Endothelial cell of umbilical vein (primary cell): ENCODE results near the gene PDE7B. TPM values are rescaled to one million over a fixed set of nuclear protein-coding genes. Genes with fewer than 3 reads are reported as not detected.

Experiments used
- BruUV-seq: library from RNA; stranded (reverse); fragments of 400-500 nt; replicated peaks from 2 replicates; lab custom pipeline; 2021; lab: Mats Ljungman, UMichigan
- CTCF ChIA-PET: fragments of 300-600, 350-600 bp; sonication (Branson Sonifier 250); formaldehyde crosslinking; loops from one replicate; lab custom pipeline; 2021; ENCODE audit warnings: antibody characterized with exemption, inconsistent platforms; lab: Charles Lee
- POLR2A ChIA-PET: fragments of 300-600, 350-600 bp; sonication (Branson Sonifier 250); formaldehyde crosslinking; loops from one replicate; lab custom pipeline; 2021; ENCODE audit warnings: antibody characterized with exemption, inconsistent platforms; lab: Charles Lee
- DNase-seq: peaks from one replicate; pipeline ENCODE4 v3.0.0-alpha.2; 2011; ENCODE audit warnings: low read depth, low spot score
- FAIRE-seq: peaks from 2 replicates; lab custom pipeline; 2011; peaks lifted over from hg19 to GRCh38; lab: Jason Lieb, UNC
- H2AFZ ChIP-seq: 2 replicates; pipeline ENCODE4 v1.6.0; 2012; ENCODE audit warnings: low read depth, low read length, control low read depth, inconsistent platforms
- H3K27ac ChIP-seq: 2 replicates; pipeline ENCODE4 v1.5.1; 2011; ENCODE audit warnings: low read depth, mild to moderate bottlenecking, control low read depth, low read length, moderate library complexity; ENCODE audit not compliant: insufficient read depth
- H3K27me3 ChIP-seq, 2 experiments: 2 replicates each; pipeline versions ENCODE4 v1.6.0 to v1.6.1; 2011; ENCODE audit warnings: low read length in 2 of 2, mixed read lengths in 1 of 2; ENCODE audit not compliant: control insufficient read depth in 2 of 2, insufficient read depth in 2 of 2
- H3K36me3 ChIP-seq, 2 experiments: 2 replicates in 1 of 2; 3 replicates in 1 of 2; pipeline ENCODE4 v1.5.1; 2011; ENCODE audit warnings: low read length in 2 of 2, mild to moderate bottlenecking in 1 of 2, moderate library complexity in 1 of 2; ENCODE audit not compliant: control insufficient read depth in 2 of 2, insufficient read depth in 2 of 2; ENCODE audit errors: extremely low read depth in 1 of 2
- H3K4me1 ChIP-seq: 3 replicates; pipeline ENCODE4 v1.5.1; 2011; ENCODE audit warnings: mild to moderate bottlenecking, low read length; ENCODE audit not compliant: control insufficient read depth, insufficient read depth; ENCODE audit errors: extremely low read depth
- H3K4me2 ChIP-seq: 2 replicates; pipeline ENCODE4 v1.6.1; 2011; ENCODE audit warnings: low read length, control low read depth, mixed read lengths; ENCODE audit not compliant: insufficient read depth
- H3K4me3 ChIP-seq, 3 experiments: fragments of 200-600 bp in 1 of 3; sonication (generic), shearing (Covaris generic) in 1 of 3; replicated peaks in 1 of 3; 2 replicates each; pipeline ENCODE4 v1.5.1; 2011 to 2016; ENCODE audit warnings: control low read depth in 3 of 3, low read length in 3 of 3, mild to moderate bottlenecking in 2 of 3, inconsistent platforms in 1 of 3, low read depth in 1 of 3, moderate library complexity in 1 of 3; ENCODE audit not compliant: insufficient read depth in 1 of 3
- H3K79me2 ChIP-seq: 2 replicates; pipeline ENCODE4 v1.6.0; 2012; ENCODE audit warnings: low read length, inconsistent platforms; ENCODE audit not compliant: control insufficient read depth, insufficient read depth
- H3K9ac ChIP-seq: replicated peaks from 2 replicates; pipeline ENCODE3; 2011; ENCODE audit warnings: low read length, control low read depth; ENCODE audit not compliant: insufficient read depth; ENCODE audit errors: extremely low read depth
- H3K9me1 ChIP-seq: replicated peaks from 3 replicates; pipeline ENCODE4 v1.6.0; 2011; ENCODE audit warnings: mild to moderate bottlenecking, low read length; ENCODE audit not compliant: control insufficient read depth, insufficient read depth; ENCODE audit errors: extremely low read depth
- H3K9me3 ChIP-seq: replicated peaks from 2 replicates; pipeline ENCODE4 v1.5.1; 2012; ENCODE audit warnings: low read length, inconsistent platforms; ENCODE audit not compliant: control insufficient read depth, insufficient read depth
- H4K20me1 ChIP-seq: replicated peaks from 2 replicates; pipeline ENCODE3; 2011; ENCODE audit warnings: mild to moderate bottlenecking, low read length; ENCODE audit not compliant: control insufficient read depth, insufficient read depth; ENCODE audit errors: extremely low read depth
- EZH2 ChIP-seq: IDR thresholded peaks from 2 replicates; pipeline ENCODE4 v1.6.1; 2012; ENCODE audit warnings: borderline replicate concordance, low read depth, mild to moderate bottlenecking, moderate library complexity, low read length, inconsistent platforms; ENCODE audit not compliant: severe bottlenecking
- FOS ChIP-seq: IDR thresholded peaks from 2 replicates; pipeline ENCODE4 v1.6.1; 2011; ENCODE audit warnings: mild to moderate bottlenecking, low read length, moderate library complexity, borderline replicate concordance; ENCODE audit not compliant: insufficient read depth
- GATA2 ChIP-seq: IDR thresholded peaks from 2 replicates; pipeline ENCODE4 v1.7.0; 2011; ENCODE audit warnings: low read depth, mild to moderate bottlenecking, moderate library complexity, mixed read lengths, low read length; ENCODE audit not compliant: insufficient read length, insufficient read depth
- JUN ChIP-seq: IDR thresholded peaks from 2 replicates; pipeline ENCODE4 v1.6.1; 2011; ENCODE audit warnings: borderline replicate concordance, low read depth; ENCODE audit not compliant: insufficient read length, insufficient read depth
- MYC ChIP-seq: IDR thresholded peaks from one replicate; pipeline ENCODE4 v1.6.1; 2011; ENCODE audit warnings: mild to moderate bottlenecking, low read depth, low read length
- POLR2A ChIP-seq: IDR thresholded peaks from 2 replicates; pipeline ENCODE4 v1.6.1; 2012; ENCODE audit warnings: low read depth, mild to moderate bottlenecking, control low read depth, low read length
- POLR2AphosphoS5 ChIP-seq: IDR thresholded peaks from 2 replicates; pipeline ENCODE4 v1.6.1; 2012; ENCODE audit warnings: low read depth, mild to moderate bottlenecking, control low read depth, low read length, moderate library complexity; ENCODE audit not compliant: insufficient read depth
- dilution Hi-C: fragments of 300-500 bp; cut with MboI; formaldehyde crosslinking; loops from one replicate; pipeline ENCODE4 v1.15.0; 2019; ENCODE audit warnings: low sequenced_read_pairs; ENCODE audit not compliant: extremely low pct_ligation_motif_present
- intact Hi-C: fragments of 100-400 bp; cut with micrococcal nuclease; formaldehyde crosslinking; loops from one replicate; pipeline ENCODE4 v1.10.0; 2022
- polyA plus RNA-seq, 4 experiments: library from polyadenylated mRNA; depleted of rRNA in 3 of 4; stranded (reverse) in 3 of 4; unstranded in 1 of 4; fragments of >200 nt; gene quantifications; 2 replicates each; pipeline versions ENCODE4 v1.2.1 to v1.2.3, GENCODE V29; 2011 to 2012; ENCODE audit warnings: missing spikeins in 1 of 4
- total RNA-seq: library from RNA; stranded (reverse); gene quantifications from 2 replicates; pipeline ENCODE4 v1.2.3, GENCODE V29; 2021
- TF ChIP-seq, protein P1 (sequence below): IDR thresholded peaks from 2 replicates; pipeline ENCODE4 v1.6.1; 2011; ENCODE audit not compliant: insufficient read depth, insufficient read length
- TF ChIP-seq, protein P2 (sequence below), 2 donors: IDR thresholded peaks; 1 replicate in 1 of 2; 2 replicates in 1 of 2; pipeline ENCODE4 v1.5.1; 2011; ENCODE audit warnings: low read length in 2 of 2, mild to moderate bottlenecking in 2 of 2, moderate library complexity in 2 of 2, control low read depth in 1 of 2, inconsistent platforms in 1 of 2, low read depth in 1 of 2; ENCODE audit not compliant: insufficient read depth in 1 of 2; ENCODE audit errors: extremely low read depth in 1 of 2

PDE7B gene
- total and polyA plus RNA-seq, 2 donors (not counting 3 experiments of a cell fraction or from before 2014, with no cell fraction given): 20.6 to 25.1 TPM

GRCh38 chr6:135811644-135812526, 39.6 kb upstream of the PDE7B start:
- H3K4me2 ChIP-seq: no peak overlapping the region
- POLR2A ChIA-PET: no interaction called here
- H3K9me3 ChIP-seq: no peaks in the 10 kb centered on the region
- no peaks in the 10 kb centered on the region for H4K20me1 ChIP-seq
- FAIRE-seq (no peak), DNase-seq (no peak)
- H3K9ac ChIP-seq: no peak overlapping the region
- H3K36me3 ChIP-seq: no peaks in the 10 kb centered on the region
- no peaks in the 10 kb centered on the region for H3K4me1 ChIP-seq
- no TSS peak for BruUV-seq
- CTCF ChIA-PET: interaction anchor here (1.3 kb wide), 1 partner anchor 414 kb away, joined by 3 read pairs; no protein-coding TSS in a partner anchor
- no peaks in the 10 kb centered on the region for H3K9me1 ChIP-seq
- no peak for TF ChIP-seq JUN
- TF ChIP-seq, protein P1, sequence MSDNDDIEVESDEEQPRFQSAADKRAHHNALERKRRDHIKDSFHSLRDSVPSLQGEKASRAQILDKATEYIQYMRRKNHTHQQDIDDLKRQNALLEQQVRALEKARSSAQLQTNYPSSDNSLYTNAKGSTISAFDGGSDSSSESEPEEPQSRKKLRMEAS: no peak
- no peaks in the 10 kb centered on the region for H3K79me2 ChIP-seq
- no peak overlapping the region for H3K27ac ChIP-seq
- no peak overlapping the region for H3K4me3 ChIP-seq
- no peak overlapping the region for H2AFZ ChIP-seq
- dilution Hi-C loops: no loop called here
- no peaks in the 10 kb centered on the region for H3K27me3 ChIP-seq
- intact Hi-C loops: no loop called here

GRCh38 chr6:135813401-135813800, 38.1 kb upstream of the PDE7B start:
- Histone ChIP-seq H3K4me1 (no peaks in the 10 kb centered on the region), H2AFZ (no peak overlapping the region), H3K27me3 (no peaks in the 10 kb centered on the region), H3K4me2 (no peak overlapping the region), H3K4me3 (no peak overlapping the region), H3K9me3 (no peaks in the 10 kb centered on the region), H3K27ac (no peak overlapping the region), H3K79me2 (no peaks in the 10 kb centered on the region), H4K20me1 (no peaks in the 10 kb centered on the region), H3K9ac (no peak overlapping the region), H3K36me3 (no peaks in the 10 kb centered on the region), H3K9me1 (no peaks in the 10 kb centered on the region)
- no peak for DNase-seq
- FAIRE-seq: no peak
- TF ChIP-seq, protein P2, sequence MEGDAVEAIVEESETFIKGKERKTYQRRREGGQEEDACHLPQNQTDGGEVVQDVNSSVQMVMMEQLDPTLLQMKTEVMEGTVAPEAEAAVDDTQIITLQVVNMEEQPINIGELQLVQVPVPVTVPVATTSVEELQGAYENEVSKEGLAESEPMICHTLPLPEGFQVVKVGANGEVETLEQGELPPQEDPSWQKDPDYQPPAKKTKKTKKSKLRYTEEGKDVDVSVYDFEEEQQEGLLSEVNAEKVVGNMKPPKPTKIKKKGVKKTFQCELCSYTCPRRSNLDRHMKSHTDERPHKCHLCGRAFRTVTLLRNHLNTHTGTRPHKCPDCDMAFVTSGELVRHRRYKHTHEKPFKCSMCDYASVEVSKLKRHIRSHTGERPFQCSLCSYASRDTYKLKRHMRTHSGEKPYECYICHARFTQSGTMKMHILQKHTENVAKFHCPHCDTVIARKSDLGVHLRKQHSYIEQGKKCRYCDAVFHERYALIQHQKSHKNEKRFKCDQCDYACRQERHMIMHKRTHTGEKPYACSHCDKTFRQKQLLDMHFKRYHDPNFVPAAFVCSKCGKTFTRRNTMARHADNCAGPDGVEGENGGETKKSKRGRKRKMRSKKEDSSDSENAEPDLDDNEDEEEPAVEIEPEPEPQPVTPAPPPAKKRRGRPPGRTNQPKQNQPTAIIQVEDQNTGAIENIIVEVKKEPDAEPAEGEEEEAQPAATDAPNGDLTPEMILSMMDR (IDR thresholded peaks at IDR 0.05; ENCODE audit: extremely low read depth in 1 of 2, insufficient read depth in 1 of 2, low read depth in 1 of 2, low read length in 2 of 2): no peak
- TF ChIP-seq GATA2 (no peak), FOS (no peak), EZH2 (no peak), MYC (no peak), POLR2A (no peak), POLR2AphosphoS5 (no peak), JUN (no peak)
- TF ChIP-seq, protein P1: no peak
- intact Hi-C loops (no loop called here), dilution Hi-C loops (no loop called here)
- CTCF ChIA-PET: no interaction called here
- POLR2A ChIA-PET: no interaction called here
- no TSS peak for BruUV-seq
